IMR-90 (cell line): ENCODE results near the gene ARL14. TPM values are rescaled to one million over a fixed set of nuclear protein-coding genes. Genes with fewer than 3 reads are reported as not detected.

Experiments used
- ATAC-seq: fragments of 200-7000 bp; cut with Tn5 transposase; 2 replicates; pipeline ENCODE4 v1.9.1; 2020; ENCODE audit warnings: low read depth, mild to moderate bottlenecking, moderate library complexity
- BruUV-seq: library from RNA; stranded (reverse); fragments of 400-500 nt; replicated peaks from 2 replicates; lab custom pipeline; 2021; lab: Mats Ljungman, UMichigan
- CTCF ChIA-PET: fragments of 300-600 bp; formaldehyde crosslinking; extraction: SDS; loops from one replicate; lab custom pipeline; 2021; ENCODE audit warnings: antibody characterized with exemption; lab: Yijun Ruan, JAX
- POLR2A ChIA-PET: fragments of 300-600 bp; sonication (Branson Sonifier 250); formaldehyde crosslinking; loops from one replicate; lab custom pipeline; 2022; ENCODE audit warnings: antibody characterized with exemption; ENCODE audit not compliant: unreplicated experiment; lab: Charles Lee
- DNase-seq: peaks from one replicate; pipeline ENCODE4 v3.0.0; 2013
- H2AFZ ChIP-seq: replicated peaks from 2 replicates; pipeline ENCODE3; 2013; ENCODE audit warnings: low read length, mild to moderate bottlenecking; ENCODE audit not compliant: poor library complexity
- H2AK5ac ChIP-seq: 2 replicates; pipeline ENCODE4 v1.6.1; 2013; ENCODE audit warnings: low read depth, low read length, inconsistent platforms
- H2AK9ac ChIP-seq: replicated peaks from 2 replicates; pipeline ENCODE3; 2013; ENCODE audit warnings: mild to moderate bottlenecking, low read depth, low read length, moderate library complexity; ENCODE audit not compliant: poor library complexity
- H2BK120ac ChIP-seq: 2 replicates; pipeline ENCODE4 v1.6.1; 2013; ENCODE audit warnings: low read depth, low read length, inconsistent platforms
- H2BK15ac ChIP-seq: 3 replicates; pipeline ENCODE4 v1.6.1; 2013; ENCODE audit warnings: low read depth, low read length, inconsistent platforms
- H2BK20ac ChIP-seq: 2 replicates; pipeline ENCODE4 v1.6.1; 2013; ENCODE audit warnings: low read depth, mild to moderate bottlenecking, inconsistent platforms, low read length, moderate library complexity
- H2BK5ac ChIP-seq: 2 replicates; pipeline ENCODE4 v1.6.1; 2013; ENCODE audit warnings: mild to moderate bottlenecking, low read depth, low read length, inconsistent platforms; ENCODE audit not compliant: poor library complexity, severe bottlenecking
- H3K14ac ChIP-seq: replicated peaks from 2 replicates; pipeline ENCODE4 v1.6.1; 2013; ENCODE audit warnings: low read depth, low read length, inconsistent platforms
- H3K18ac ChIP-seq: 2 replicates; pipeline ENCODE4 v1.6.1; 2013; ENCODE audit warnings: low read depth, low read length, control low read depth
- H3K23ac ChIP-seq: 2 replicates; pipeline ENCODE4 v1.6.1; 2013; ENCODE audit warnings: low read depth, low read length, inconsistent platforms
- H3K27ac ChIP-seq: 2 replicates; pipeline ENCODE4 v1.5.1; 2013; ENCODE audit warnings: mild to moderate bottlenecking, control low read depth, low read length; ENCODE audit not compliant: insufficient read depth
- H3K27me3 ChIP-seq: 2 replicates; pipeline ENCODE4 v1.6.1; 2013; ENCODE audit warnings: low read length; ENCODE audit not compliant: control insufficient read depth, insufficient read depth
- H3K36me3 ChIP-seq: 2 replicates; pipeline ENCODE4 v1.6.1; 2013; ENCODE audit warnings: low read length, mixed read lengths; ENCODE audit not compliant: control insufficient read depth, insufficient read depth
- H3K4ac ChIP-seq: 2 replicates; pipeline ENCODE4 v1.6.1; 2013; ENCODE audit warnings: low read depth, low read length, inconsistent platforms
- H3K4me1 ChIP-seq: 2 replicates; pipeline ENCODE4 v1.6.1; 2013; ENCODE audit warnings: low read length, mixed read lengths; ENCODE audit not compliant: control insufficient read depth, insufficient read depth
- H3K4me2 ChIP-seq: 2 replicates; pipeline ENCODE4 v1.6.1; 2013; ENCODE audit warnings: low read depth, mild to moderate bottlenecking, control low read depth, low read length, moderate library complexity
- H3K4me3 ChIP-seq: 2 replicates; pipeline ENCODE4 v1.5.1; 2013; ENCODE audit warnings: low read depth, mild to moderate bottlenecking, control low read depth, low read length, moderate library complexity; ENCODE audit not compliant: insufficient read depth
- H3K56ac ChIP-seq: 2 replicates; pipeline ENCODE4 v1.6.1; 2013; ENCODE audit warnings: low read length, inconsistent platforms; ENCODE audit not compliant: insufficient read depth; ENCODE audit errors: extremely low read depth
- H3K79me1 ChIP-seq, 2 experiments: 2 replicates each; pipeline ENCODE4 v1.6.1; 2013; ENCODE audit warnings: low read length in 2 of 2, inconsistent platforms in 1 of 2, low read depth in 1 of 2
- H3K9ac ChIP-seq: 2 replicates; pipeline ENCODE4 v1.6.1; 2013; ENCODE audit warnings: low read depth, low read length, control low read depth
- H3K9me1 ChIP-seq: 2 replicates; pipeline ENCODE4 v1.6.1; 2013; ENCODE audit warnings: low read length, inconsistent platforms; ENCODE audit not compliant: insufficient read depth
- H3K9me3 ChIP-seq: 2 replicates; pipeline ENCODE4 v1.6.1; 2013; ENCODE audit warnings: low read length; ENCODE audit not compliant: control insufficient read depth, insufficient read depth
- H4K20me1 ChIP-seq: 2 replicates; pipeline ENCODE4 v1.6.1; 2013; ENCODE audit warnings: low read length, inconsistent platforms; ENCODE audit not compliant: insufficient read depth
- H4K5ac ChIP-seq: 2 replicates; pipeline ENCODE4 v1.6.1; 2013; ENCODE audit warnings: mild to moderate bottlenecking, low read depth, low read length, control low read depth
- H4K8ac ChIP-seq, 2 experiments: 2 replicates each; pipeline ENCODE4 v1.6.1; 2013; ENCODE audit warnings: low read depth in 2 of 2, low read length in 2 of 2, control low read depth in 1 of 2, inconsistent platforms in 1 of 2
- H4K91ac ChIP-seq: 2 replicates; pipeline ENCODE4 v1.6.1; 2013; ENCODE audit warnings: low read depth, low read length, inconsistent platforms; ENCODE audit not compliant: insufficient read depth
- BHLHE40 ChIP-seq: fragments of 150-350 bp; IDR thresholded peaks from 2 replicates; pipeline ENCODE4 v1.6.1; 2016; ENCODE audit warnings: mild to moderate bottlenecking, low read depth, low read length
- CEBPB ChIP-seq: IDR thresholded peaks from 2 replicates; pipeline ENCODE4 v1.6.1; 2012; ENCODE audit warnings: low read depth, low read length, improper control_type of control experiment
- ELK1 ChIP-seq: fragments of 150-350 bp; IDR thresholded peaks from 2 replicates; pipeline ENCODE4 v1.6.1; 2016; ENCODE audit warnings: low read depth, mild to moderate bottlenecking, low read length, moderate library complexity, borderline replicate concordance
- FOS ChIP-seq: fragments of 150-350 bp; IDR thresholded peaks from 2 replicates; pipeline ENCODE4 v1.6.1; 2016; ENCODE audit warnings: low read depth, low read length
- MAFK ChIP-seq: IDR thresholded peaks from 2 replicates; pipeline ENCODE4 v1.6.1; 2012; ENCODE audit warnings: low read depth, low read length, improper control_type of control experiment
- RCOR1 ChIP-seq: IDR thresholded peaks from 2 replicates; pipeline ENCODE4 v1.6.1; 2012; ENCODE audit warnings: mild to moderate bottlenecking, low read length, improper control_type of control experiment; ENCODE audit not compliant: insufficient replicate concordance
- SMC3 ChIP-seq: fragments of 150-350 bp; IDR thresholded peaks from 2 replicates; pipeline ENCODE4 v1.6.1; 2016; ENCODE audit warnings: low read depth, mild to moderate bottlenecking, antibody characterized with exemption, low read length, moderate library complexity
- WGBS, 2 experiments: methylation state at CpG; one replicate each; pipeline versions ENCODE4 v1.1.5 to v1.1.7; 2013; ENCODE audit warnings: missing lambda C conversion rate in 2 of 2; ENCODE audit not compliant: insufficient read length in 1 of 2; ENCODE audit errors: extremely low coverage in 2 of 2; 5-methylcytosine and 5-hydroxymethylcytosine counted together
- dilution Hi-C: fragments of 300-500 bp; cut with HindIII; formaldehyde crosslinking; loops from one replicate; pipeline ENCODE4 v1.14.3; 2018; ENCODE audit warnings: low sequenced_read_pairs; ENCODE audit not compliant: unreplicated experiment
- in situ Hi-C: fragments of 300-500 bp; cut with MboI; formaldehyde crosslinking; loops from 3 replicates; pipeline ENCODE4 v1.14.3; 2019; ENCODE audit warnings: low sequenced_read_pairs, inconsistent platforms, mixed read lengths
- intact Hi-C: fragments of 100-400 bp; cut with micrococcal nuclease; formaldehyde crosslinking; loops from 2 replicates; pipeline ENCODE4 v1.10.0; 2022
- polyA plus RNA-seq, 3 experiments: library from polyadenylated mRNA; depleted of rRNA; stranded (reverse); fragments of >200 nt; gene quantifications; 2 replicates each; pipeline ENCODE4 v1.2.3, GENCODE V29; 2012; ENCODE audit warnings: low replicate concordance in 1 of 3
- total RNA-seq: library from RNA; depleted of rRNA; stranded (reverse); fragments of >200 nt; gene quantifications from 2 replicates; pipeline ENCODE4 v1.2.3, GENCODE V29; 2012

Gene ARL14
- total and polyA plus RNA-seq, 2 of the 4 experiments (the other 2 are of a cell fraction) = 0.15 to 0.18 TPM

- Histone ChIP-seq H4K5ac (no peak overlapping the region), H2BK20ac (no peak overlapping the region), H4K20me1 (no peaks in the 10 kb centered on the region), H3K18ac (no peak overlapping the region), H2BK5ac (no peak overlapping the region), H4K8ac (no peak overlapping the region), H3K23ac (no peak overlapping the region), H3K9ac (no peak overlapping the region), H3K27ac (no peak overlapping the region), H3K27me3 (no peaks in the 10 kb centered on the region), H3K4me3 (no peak overlapping the region), H3K4me2 (no peak overlapping the region), H3K14ac (no peak overlapping the region), H3K79me1 (no peaks in the 10 kb centered on the region), H4K91ac (no peak overlapping the region), H2BK120ac (no peak overlapping the region), H3K9me3 (no peaks in the 10 kb centered on the region), H2AK5ac (no peak overlapping the region), H3K9me1 (no peaks in the 10 kb centered on the region), H3K4ac (no peak overlapping the region), H2AFZ (no peak overlapping the region), H3K36me3 (no peaks in the 10 kb centered on the region), H3K4me1 (peaks cover 6% of the 10 kb centered on the region), H2AK9ac (no peak overlapping the region), H3K56ac (no peak overlapping the region), H2BK15ac (no peak overlapping the region)
- TF ChIP-seq ELK1 = no peak
- no peak for TF ChIP-seq RCOR1
- TF ChIP-seq SMC3 = no peak
- no peak for TF ChIP-seq MAFK
- TF ChIP-seq BHLHE40 = no peak
- no peak for TF ChIP-seq FOS
- TF ChIP-seq CEBPB = no peak
- POLR2A ChIA-PET = no interaction called here
- dilution Hi-C loops (no loop called here), intact Hi-C loops (no loop called here), in situ Hi-C loops (no loop called here)
- no peak for DNase-seq
- BruUV-seq = no TSS peak
- CTCF ChIA-PET = no interaction called here
- ATAC-seq = no peak
- WGBS, 2 experiments = no CpG with 5 or more reads among the region's 1 CpG
Observed at GRCh38 chr3:160673188-160673587, 3.8 kb upstream of the ARL14 start.
